NCI-H526 treated with DMSO at 0.1 percent for 48 hours (cell line): ENCODE data around the gene GOLGA6L24.
"Not testable (repeated sequence)": the region's sequence is repeated elsewhere in the genome, so short reads cannot be mapped to it uniquely, and the experiment has no call there.

ENCODE experiments used
- DNase-seq: peaks from one replicate; lab custom pipeline; 2025; lab: John Stamatoyannopoulos, UW

GOLGA6L24 gene, protein sequence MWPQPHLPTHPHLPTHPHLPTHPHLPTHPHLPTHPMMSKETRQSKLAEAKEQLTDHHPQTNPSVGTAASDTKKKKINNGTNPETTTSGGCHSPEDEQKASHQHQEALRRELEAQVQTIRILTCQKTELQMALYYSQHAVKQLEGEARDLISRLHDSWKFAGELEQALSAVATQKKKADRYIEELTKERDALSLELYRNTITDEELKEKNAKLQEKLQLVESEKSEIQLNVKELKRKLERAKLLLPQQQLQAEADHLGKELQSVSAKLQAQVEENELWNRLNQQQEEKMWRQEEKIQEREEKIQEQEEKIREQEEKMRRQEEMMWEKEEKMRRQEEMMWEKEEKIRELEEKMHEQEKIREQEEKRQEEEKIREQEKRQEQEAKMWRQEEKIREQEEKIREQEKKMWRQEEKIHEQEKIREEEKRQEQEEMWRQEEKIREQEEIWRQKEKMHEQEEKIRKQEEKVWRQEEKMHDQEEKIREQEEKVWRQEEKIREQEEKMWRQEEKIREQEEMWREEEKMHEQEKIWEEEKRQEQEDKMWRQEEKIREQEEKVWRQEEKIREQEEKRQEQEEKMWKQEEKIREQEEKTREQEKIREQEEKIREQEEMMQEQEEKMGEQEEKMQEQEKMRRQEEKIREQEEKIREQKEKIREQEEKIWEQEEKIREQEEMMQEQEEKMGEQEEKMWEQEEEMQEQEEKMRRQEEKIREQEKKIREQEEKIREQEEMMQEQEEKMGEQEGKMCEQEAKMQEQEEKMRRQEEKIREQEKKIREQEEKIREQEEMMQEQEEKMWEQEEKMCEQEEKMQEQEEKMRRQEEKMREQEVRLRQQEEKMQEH

GRCh38 chr15:28357984-28358383, at the start of gene GOLGA6L24:
GOLGA6L24 (minus strand) TSS chr15:28358084; CDS start chr15:28358023, 61 bp downstream.
- DNase-seq: not testable (repeated sequence)

DNA sequence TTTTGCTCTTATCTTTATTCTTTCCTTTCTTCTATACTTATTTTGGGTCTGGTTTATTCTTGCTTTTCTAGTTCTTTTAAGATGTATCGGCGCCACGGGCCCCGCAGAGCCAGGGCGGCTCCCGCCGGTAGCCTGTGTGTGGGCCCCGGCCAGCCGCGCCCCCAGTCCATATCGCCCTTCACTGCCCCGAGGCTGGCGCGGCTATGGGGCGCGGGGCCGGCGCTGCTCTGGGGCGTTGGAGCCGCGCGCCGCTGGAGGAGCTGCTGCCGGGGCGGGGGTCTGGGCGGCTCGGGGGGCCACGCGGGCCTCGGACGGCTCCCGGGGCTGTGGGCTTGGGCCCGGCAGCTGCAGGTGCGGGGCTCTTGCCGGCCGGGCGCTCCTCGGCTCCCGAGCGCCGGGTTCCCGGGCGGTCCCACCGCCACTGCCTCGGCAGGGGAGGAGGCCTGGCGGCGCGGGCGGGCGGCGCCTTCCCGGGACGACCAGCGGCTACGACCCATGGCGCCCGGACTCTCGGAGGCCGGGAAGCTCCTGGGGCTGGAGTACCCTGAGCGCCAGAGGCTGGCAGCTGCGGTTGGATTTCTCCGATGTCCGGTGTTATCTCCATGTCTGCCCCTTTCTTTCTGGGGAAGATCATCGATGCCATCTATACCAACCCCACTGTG, 45.0 kb upstream of the GOLGA6L24 start:
- DNase-seq: not testable (repeated sequence)

DNA sequence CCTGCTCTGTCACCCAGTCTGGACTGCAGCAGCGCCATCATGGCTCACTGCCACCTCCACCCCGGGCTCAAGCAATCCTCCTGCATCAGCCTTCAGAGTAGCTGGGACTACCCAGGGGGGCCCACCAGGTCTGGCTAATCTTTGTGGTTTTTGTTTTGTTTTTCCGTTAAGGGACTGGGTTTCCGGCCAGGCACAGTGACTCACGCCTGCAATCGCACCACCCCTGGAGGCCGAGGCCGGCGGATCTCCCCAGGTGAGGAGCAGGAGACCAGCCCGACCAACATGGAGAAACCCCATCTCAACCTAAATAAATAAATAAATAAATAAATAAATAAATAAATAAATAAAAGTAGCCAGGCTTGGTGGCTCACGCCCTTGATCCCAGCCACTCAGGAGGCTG, 38.1 kb upstream of the GOLGA6L24 start:
- not testable (repeated sequence) for DNase-seq

DNA sequence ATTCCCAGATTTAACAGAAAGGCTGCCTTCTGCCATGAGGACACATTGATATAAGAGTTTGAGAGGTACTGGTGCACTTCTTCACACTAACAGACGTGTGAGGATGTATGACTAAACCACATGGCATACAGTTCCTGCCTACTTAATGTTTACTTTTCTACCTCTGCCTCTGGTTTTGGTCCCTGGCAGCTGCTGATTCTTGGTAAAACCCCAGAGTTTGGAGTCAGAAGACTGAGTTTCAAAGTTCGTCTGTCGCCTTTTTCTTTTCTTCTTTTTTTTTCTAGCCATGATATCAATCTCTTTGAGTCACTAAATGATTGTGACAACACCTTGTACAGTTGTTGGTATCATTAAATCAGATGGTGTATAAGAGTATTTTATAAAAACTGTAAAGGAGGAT, 22.2 kb upstream of the GOLGA6L24 start:
- DNase-seq: not testable (repeated sequence)

- not testable (repeated sequence) for DNase-seq
These were observed 20.5 kb upstream of the GOLGA6L24 start, which contains the start of gene GOLGA8F for GRCh38 chr15:28378364-28378763. GOLGA8F (plus strand) TSS chr15:28378664; CDS start chr15:28378762, 98 bp downstream.

DNA sequence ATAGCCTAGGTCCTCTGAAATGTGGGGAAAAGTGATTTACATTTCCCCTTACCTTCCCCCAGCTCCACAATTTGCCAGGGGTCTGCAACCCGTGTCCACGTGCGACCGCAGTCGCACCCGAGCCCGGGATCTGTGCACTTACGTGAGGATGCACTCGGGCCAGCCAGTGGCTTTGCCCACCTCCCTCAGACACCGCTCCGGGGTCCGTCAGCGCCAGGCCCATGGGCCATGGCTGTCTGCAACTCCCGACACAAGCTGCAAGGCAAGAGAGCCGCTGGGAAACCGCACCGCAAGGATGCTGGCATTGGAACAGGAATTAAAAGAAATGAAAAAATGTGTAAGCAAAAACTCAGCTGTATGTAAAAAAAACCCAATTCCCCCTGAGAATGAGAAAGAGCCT, 7.6 kb upstream of the GOLGA6L24 start:
- not testable (repeated sequence) for DNase-seq

DNA sequence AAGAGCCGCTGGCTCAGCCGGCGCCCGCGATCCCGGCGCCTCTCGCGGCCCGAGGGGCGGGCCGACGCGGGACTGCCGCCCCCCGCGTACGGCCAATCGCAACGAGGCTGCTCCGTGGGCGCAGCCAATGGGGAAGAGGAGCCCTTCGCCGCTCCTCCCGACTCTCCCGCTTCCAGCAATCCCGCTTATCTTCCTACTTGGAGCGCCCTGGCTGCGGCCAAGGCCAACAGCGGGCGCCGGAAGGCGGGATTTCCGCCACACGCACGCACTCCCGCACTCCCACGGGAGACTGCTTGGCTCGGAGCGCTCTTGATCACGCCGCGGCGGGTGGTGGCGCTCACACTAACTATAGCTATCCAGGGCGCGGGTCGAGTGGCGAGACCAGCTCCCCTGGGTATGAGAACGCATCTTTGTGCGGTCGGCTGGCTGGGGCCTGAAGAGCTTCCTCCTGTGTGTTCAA, 35.7 kb downstream of the GOLGA6L24 start, which contains the start of gene HERC2:
HERC2 (minus strand) TSS at position 51 of the 460 bp plus-strand sequence. CDS start 746 bp downstream, outside the sequence.
- DNase-seq: not testable (repeated sequence)

DNA sequence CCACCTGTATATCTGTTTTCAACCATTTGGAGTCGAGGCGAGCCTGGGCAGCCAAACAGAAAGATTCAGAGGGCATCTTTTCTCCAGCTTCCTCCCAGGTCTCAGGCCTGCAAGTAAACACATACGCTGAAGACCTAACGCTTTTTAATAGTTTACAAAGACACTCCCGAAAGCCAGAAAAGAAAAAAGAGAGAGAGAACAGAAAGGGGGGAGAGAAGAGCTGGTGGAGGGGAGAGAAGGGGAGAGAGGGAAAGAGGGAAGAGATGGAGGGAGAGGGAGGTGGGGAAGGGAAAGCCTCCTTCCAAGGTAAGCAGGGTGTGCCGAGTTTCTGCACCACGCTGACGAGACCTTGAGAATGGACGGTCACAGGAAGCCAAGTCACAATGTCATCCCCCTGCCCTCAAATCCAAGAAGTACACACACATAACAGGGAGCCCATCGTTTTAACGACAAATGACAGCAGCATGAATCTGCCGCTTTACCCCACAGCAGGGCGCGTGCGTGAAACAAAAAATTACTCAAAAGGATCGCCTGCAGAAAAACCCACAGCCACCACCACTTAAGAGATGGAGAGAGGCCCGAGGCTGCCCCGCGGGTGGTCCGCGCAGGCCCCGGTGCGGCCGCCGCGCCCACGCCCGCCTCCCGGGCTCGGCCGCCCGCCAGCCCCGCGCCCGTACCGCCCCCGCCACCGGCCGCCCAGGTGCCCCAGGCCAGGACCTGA, 36.4 kb downstream of the GOLGA6L24 start:
- not testable (repeated sequence) for DNase-seq

DNA sequence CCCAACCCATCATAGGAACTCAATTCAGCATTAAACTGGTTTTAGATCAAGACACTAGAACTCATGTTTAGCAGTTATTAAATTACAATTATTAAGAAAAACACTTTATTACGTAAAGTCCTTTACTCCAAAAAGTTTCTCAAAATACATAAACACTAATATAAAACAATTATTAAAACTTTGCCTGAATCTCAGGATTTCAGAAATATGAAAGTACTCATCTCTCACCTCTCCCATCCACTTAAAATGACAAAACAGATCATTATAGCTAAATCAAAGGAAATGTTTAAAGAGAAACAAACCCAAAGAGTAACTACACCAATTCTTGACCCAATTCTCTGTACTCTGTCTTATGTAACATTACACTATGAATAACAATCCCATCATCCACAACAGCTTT, 38.2 kb downstream of the GOLGA6L24 start:
- DNase-seq: not testable (repeated sequence)

DNA sequence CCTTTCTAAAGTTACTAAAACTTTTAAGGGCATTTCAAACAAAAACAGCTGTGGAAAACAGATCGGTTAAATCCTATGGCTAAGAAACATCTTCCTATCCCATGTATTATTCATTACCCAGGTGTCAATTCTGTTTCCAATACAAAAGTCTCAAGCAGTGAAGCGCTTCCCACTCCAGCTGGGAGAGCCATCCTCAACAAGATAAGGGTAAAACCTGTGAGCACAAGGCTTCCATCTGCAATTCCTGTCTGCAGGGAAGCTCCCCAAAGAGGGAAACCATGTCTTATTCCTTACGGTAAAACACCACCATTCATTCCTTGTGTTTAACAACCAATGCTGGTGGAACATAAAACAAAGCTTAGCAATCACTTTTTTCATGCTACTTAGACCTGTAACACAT, 39.1 kb downstream of the GOLGA6L24 start:
- DNase-seq: not testable (repeated sequence)

DNA sequence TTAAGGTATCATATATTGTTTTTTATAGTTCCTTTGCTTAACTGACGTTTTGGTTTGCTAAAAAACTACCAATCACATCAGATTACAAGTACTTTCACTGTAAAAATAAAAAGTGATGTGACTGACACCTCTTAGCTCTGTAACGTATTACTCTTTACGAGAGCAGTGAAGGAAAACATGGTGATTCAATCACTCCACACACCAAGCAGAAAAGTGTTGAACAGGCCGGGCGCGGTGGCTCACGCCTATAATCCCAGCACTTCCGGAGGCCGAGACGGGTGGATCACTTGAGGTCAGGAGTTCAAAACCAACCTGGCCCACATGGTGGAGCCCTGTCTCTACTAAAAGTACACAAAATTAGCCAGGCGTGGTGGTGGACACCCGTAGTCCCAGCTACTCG, 39.8 kb downstream of the GOLGA6L24 start:
- not testable (repeated sequence) for DNase-seq

DNA sequence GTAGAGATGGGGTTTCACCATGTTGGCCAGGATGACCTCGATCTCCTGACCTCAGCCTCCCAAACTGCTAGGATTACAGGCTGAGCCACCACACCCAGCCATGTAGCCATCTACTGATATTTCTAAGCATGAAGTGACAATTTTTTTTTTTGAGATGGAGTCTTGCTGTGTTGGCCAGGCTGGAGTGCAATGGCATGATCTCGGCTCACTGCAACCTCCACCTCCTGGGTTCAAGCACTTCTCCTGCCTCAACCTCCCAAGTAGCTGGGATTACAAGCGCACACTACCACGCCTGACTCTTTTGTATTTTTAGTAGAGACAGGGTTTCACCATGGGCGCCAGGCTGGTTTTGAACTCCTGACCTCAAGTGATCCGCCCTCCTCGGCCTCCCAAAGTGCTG, 40.9 kb downstream of the GOLGA6L24 start:
- not testable (repeated sequence) for DNase-seq

- not testable (repeated sequence) for DNase-seq
These were observed 47.4 kb downstream of the GOLGA6L24 start for GRCh38 chr15:28310454-28310853.

DNA sequence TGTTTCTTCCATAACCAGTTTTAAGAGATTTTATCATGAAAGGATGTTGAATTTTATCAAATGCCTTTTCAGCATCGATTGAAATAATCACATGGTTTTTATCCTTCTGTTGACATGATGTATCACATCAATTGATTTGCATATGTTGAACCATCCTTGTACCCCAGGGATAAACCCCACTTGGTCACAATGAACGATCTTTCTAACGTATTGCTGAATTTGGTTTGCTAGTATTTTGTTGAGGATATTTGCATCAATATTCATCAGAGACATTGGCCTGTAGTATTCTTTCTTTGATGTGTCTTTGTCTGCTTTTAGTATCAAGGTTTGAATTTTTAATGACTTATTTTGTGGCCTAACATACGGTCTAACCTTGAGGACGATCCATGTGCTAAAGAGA, 49.2 kb downstream of the GOLGA6L24 start:
- DNase-seq: not testable (repeated sequence)
